HEK293 (cell line): ENCODE measurements around the gene PRCC.

Experiments
- CTCF ChIP-seq: fragments of 450-650 bp; formaldehyde crosslinking; IDR thresholded peaks from 2 replicates; pipeline ENCODE4 v1.5.1; 2016; ENCODE audit warnings: missing biosample characterization, missing genetic modification characterization
- EGR2 ChIP-seq: fragments of 450-650 bp; formaldehyde crosslinking; IDR thresholded peaks from 2 replicates; pipeline ENCODE4 v1.5.1; 2016; ENCODE audit warnings: low read depth, missing biosample characterization, missing genetic modification characterization
- REST ChIP-seq: fragments of 450-650 bp; formaldehyde crosslinking; IDR thresholded peaks from 2 replicates; pipeline ENCODE4 v1.5.1; 2016; ENCODE audit warnings: missing biosample characterization, missing genetic modification characterization
- ZNF280D ChIP-seq: fragments of 450-650 bp; formaldehyde crosslinking; IDR thresholded peaks from 2 replicates; pipeline ENCODE4 v1.5.1; 2016; ENCODE audit warnings: missing biosample characterization, missing genetic modification characterization
- ZNF350 ChIP-seq: fragments of 450-650 bp; formaldehyde crosslinking; IDR thresholded peaks from 2 replicates; pipeline ENCODE4 v1.5.0; 2017; ENCODE audit warnings: missing biosample characterization, mild to moderate bottlenecking, missing genetic modification characterization

GRCh38 chr1:156788136-156788535, 20.8 kb downstream of the PRCC start:
- TF ChIP-seq ZNF350 (tag by site-specific recombination) (no peak), CTCF (no peak), REST (no peak), ZNF280D (no peak), EGR2 (tag by site-specific recombination) (no peak)
